Large intestine (tissue), 3 donors: ENCODE measurements around the gene TMPRSS6. TPM values are rescaled to one million over a fixed set of nuclear protein-coding genes. Genes with fewer than 3 reads are reported as not detected.

ENCODE experiments used
- DNase-seq, 2 donors: peaks; one replicate each; pipeline versions ENCODE4 v3.0.0 to v3.0.0-alpha.2; 2013
- H3K27ac ChIP-seq: one replicate; pipeline ENCODE4 v1.5.1; 2013; ENCODE audit warnings: low read length
- H3K27me3 ChIP-seq: 2 replicates; pipeline ENCODE4 v1.6.1; 2013; ENCODE audit warnings: low read length; ENCODE audit not compliant: control insufficient read depth, insufficient read depth
- H3K36me3 ChIP-seq: 2 replicates; pipeline ENCODE4 v1.6.1; 2013; ENCODE audit warnings: low read length; ENCODE audit not compliant: control insufficient read depth, insufficient read depth
- H3K4me1 ChIP-seq: one replicate; pipeline ENCODE4 v1.6.1; 2013; ENCODE audit warnings: low read length; ENCODE audit not compliant: control insufficient read depth, insufficient read depth
- H3K4me3 ChIP-seq: one replicate; pipeline ENCODE4 v1.5.1; 2013; ENCODE audit warnings: low read length
- H3K9me3 ChIP-seq: one replicate; pipeline ENCODE4 v1.6.1; 2013; ENCODE audit warnings: mild to moderate bottlenecking, low read depth, low read length, moderate library complexity; ENCODE audit not compliant: control insufficient read depth
- WGBS: methylation state at CpG from one replicate; pipeline ENCODE4 v1.1.5; 2013; ENCODE audit warnings: low lambda C conversion rate; ENCODE audit not compliant: insufficient coverage; 5-methylcytosine and 5-hydroxymethylcytosine counted together
- polyA plus RNA-seq: library from polyadenylated mRNA; unstranded; fragments of 120-200 nt; gene quantifications from one replicate; pipeline ENCODE4 v1.2.1, GENCODE V29; 2013

TMPRSS6 gene
- polyA plus RNA-seq, 1 donor: 3.8 TPM

- Histone ChIP-seq H3K27ac (peak overlapping the region; percentile 92), H3K4me3 (no peak overlapping the region), H3K36me3 (no peaks in the 10 kb centered on the region), H3K9me3 (no peaks in the 10 kb centered on the region), H3K4me1 (peaks cover 40% of the 10 kb centered on the region), H3K27me3 (no peaks in the 10 kb centered on the region)
- no CpG with 5 or more reads among the region's 10 CpGs for WGBS
- DNase-seq: peak; percentile 59 to 82
Measured at GRCh38 chr22:37101311-37102066, 8.0 kb downstream of the TMPRSS6 start.

- Histone ChIP-seq H3K36me3 (no peaks in the 10 kb centered on the region), H3K4me3 (no peak overlapping the region), H3K27ac (peak overlapping the region; percentile 92), H3K9me3 (no peaks in the 10 kb centered on the region), H3K27me3 (no peaks in the 10 kb centered on the region), H3K4me1 (peaks cover 40% of the 10 kb centered on the region)
- peak; percentile 86 to 95 for DNase-seq
- no CpG with 5 or more reads among the region's 8 CpGs for WGBS
Measured at GRCh38 chr22:37100589-37101127, 8.9 kb downstream of the TMPRSS6 start.

GRCh38 chr22:37098976-37099591 is 10.4 kb downstream of the TMPRSS6 start:
- no peaks in the 10 kb centered on the region for H3K9me3 ChIP-seq
- no peak for DNase-seq
- H3K4me3 ChIP-seq: no peak overlapping the region
- no peaks in the 10 kb centered on the region for H3K27me3 ChIP-seq
- H3K36me3 ChIP-seq: no peaks in the 10 kb centered on the region
- 100% methylated on average over 1 of the region's 10 CpGs for WGBS
- H3K4me1 ChIP-seq: peaks cover 40% of the 10 kb centered on the region
- no peak overlapping the region for H3K27ac ChIP-seq

GRCh38 chr22:37097346-37097745 is 12.2 kb downstream of the TMPRSS6 start:
- Histone ChIP-seq H3K36me3 (no peaks in the 10 kb centered on the region), H3K27ac (no peak overlapping the region), H3K27me3 (no peaks in the 10 kb centered on the region), H3K9me3 (no peaks in the 10 kb centered on the region), H3K4me3 (no peak overlapping the region), H3K4me1 (peaks cover 35% of the 10 kb centered on the region)
- WGBS: no CpG with 5 or more reads among the region's 13 CpGs
- no peak for DNase-seq

GRCh38 chr22:37095113-37095512 is 14.4 kb downstream of the TMPRSS6 start:
- H3K27ac ChIP-seq: no peak overlapping the region
- DNase-seq: no peak
- H3K4me1 ChIP-seq: peaks cover 14% of the 10 kb centered on the region
- H3K36me3 ChIP-seq: no peaks in the 10 kb centered on the region
- H3K27me3 ChIP-seq: no peaks in the 10 kb centered on the region
- no peaks in the 10 kb centered on the region for H3K9me3 ChIP-seq
- H3K4me3 ChIP-seq: no peak overlapping the region
- WGBS: no CpG with 5 or more reads among the region's 11 CpGs

GRCh38 chr22:37094239-37094638 is 15.3 kb downstream of the TMPRSS6 start:
- H3K27me3 ChIP-seq: no peaks in the 10 kb centered on the region
- H3K4me1 ChIP-seq: peaks cover 5% of the 10 kb centered on the region
- DNase-seq: no peak
- H3K9me3 ChIP-seq: no peaks in the 10 kb centered on the region
- H3K36me3 ChIP-seq: no peaks in the 10 kb centered on the region
- H3K4me3 ChIP-seq: no peak overlapping the region
- no peak overlapping the region for H3K27ac ChIP-seq
- 20% methylated on average over 1 of the region's 1 CpG for WGBS

GRCh38 chr22:37092997-37093396 is 16.5 kb downstream of the TMPRSS6 start:
- no peak for DNase-seq
- Histone ChIP-seq H3K27ac (no peak overlapping the region), H3K27me3 (no peaks in the 10 kb centered on the region), H3K9me3 (no peaks in the 10 kb centered on the region), H3K4me1 (peaks cover 1% of the 10 kb centered on the region), H3K4me3 (no peak overlapping the region), H3K36me3 (no peaks in the 10 kb centered on the region)
- WGBS: no CpG with 5 or more reads among the region's 6 CpGs

GRCh38 chr22:37091994-37092393 is 17.5 kb downstream of the TMPRSS6 start:
- no peak for DNase-seq
- H3K4me1 ChIP-seq: peaks cover 2% of the 10 kb centered on the region
- no peaks in the 10 kb centered on the region for H3K36me3 ChIP-seq
- H3K27ac ChIP-seq: no peak overlapping the region
- H3K4me3 ChIP-seq: no peak overlapping the region
- no CpG with 5 or more reads among the region's 7 CpGs for WGBS
- no peaks in the 10 kb centered on the region for H3K27me3 ChIP-seq
- H3K9me3 ChIP-seq: no peaks in the 10 kb centered on the region

- H3K4me1 ChIP-seq: peaks cover 2% of the 10 kb centered on the region
- no peaks in the 10 kb centered on the region for H3K36me3 ChIP-seq
- H3K4me3 ChIP-seq: no peak overlapping the region
- no peaks in the 10 kb centered on the region for H3K27me3 ChIP-seq
- WGBS: no CpG with 5 or more reads among the region's 9 CpGs
- H3K27ac ChIP-seq: no peak overlapping the region
- no peak for DNase-seq
- H3K9me3 ChIP-seq: no peaks in the 10 kb centered on the region
Measured at GRCh38 chr22:37090920-37091695, 18.4 kb downstream of the TMPRSS6 start.

- Histone ChIP-seq H3K9me3 (no peaks in the 10 kb centered on the region), H3K27me3 (no peaks in the 10 kb centered on the region), H3K4me3 (no peak overlapping the region), H3K27ac (no peak overlapping the region), H3K4me1 (peaks cover 2% of the 10 kb centered on the region), H3K36me3 (no peaks in the 10 kb centered on the region)
- no CpG with 5 or more reads among the region's 12 CpGs for WGBS
- DNase-seq: peak in 1 of 2 donors; percentile 53
Measured at GRCh38 chr22:37089434-37089833, 20.1 kb downstream of the TMPRSS6 start.
